ENCODE results near the gene WSCD2.
A peak's percentile ranks its signal among the peaks of the same experiment; 100 is the strongest.
"Not testable (repeated sequence)": the region's sequence is repeated elsewhere in the genome, so short reads cannot be mapped to it uniquely, and the experiment has no call there.

WSCD2 gene

DNA sequence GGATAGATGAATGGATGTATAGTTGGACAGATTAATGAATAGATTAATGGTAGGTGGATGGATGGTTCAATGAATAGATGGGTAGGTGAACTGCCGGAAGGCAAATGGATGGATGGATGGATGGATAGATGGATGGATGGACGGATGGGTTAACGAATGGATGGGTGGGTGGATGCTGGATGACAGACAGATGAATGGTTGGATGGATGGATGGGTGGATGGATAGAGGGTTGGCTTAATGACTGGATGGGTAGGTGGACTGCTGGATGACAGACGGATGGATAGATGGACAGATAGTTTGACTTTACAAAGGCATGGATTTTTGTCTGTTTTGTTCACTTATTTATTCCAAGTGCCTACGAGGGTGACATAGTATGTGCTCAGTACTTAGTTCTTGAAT, 64.4 kb downstream of the WSCD2 start:
- DNase-seq: no peak

DNA sequence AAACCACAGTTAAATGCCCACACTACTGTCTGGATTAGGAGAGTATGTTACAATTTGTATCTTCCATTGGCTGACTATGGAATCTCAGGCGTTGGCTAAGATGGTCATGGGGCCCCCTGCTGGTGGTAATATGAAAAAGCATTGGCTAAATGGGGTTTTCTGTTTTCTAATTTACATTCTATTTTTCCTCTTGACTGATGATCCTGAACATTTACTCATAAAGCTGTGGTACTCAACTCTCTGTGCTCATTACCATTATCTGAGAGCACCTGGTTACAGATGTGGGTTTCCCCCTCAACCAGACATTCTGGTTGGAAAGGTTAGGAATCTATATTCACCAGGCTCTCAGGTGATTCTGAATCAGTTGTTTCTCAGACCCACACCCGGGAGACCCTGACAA, 64.8 kb downstream of the WSCD2 start:
- DNase-seq: peak in 6 of 56 donors; percentile 1 to 51 (median 8)

DNA sequence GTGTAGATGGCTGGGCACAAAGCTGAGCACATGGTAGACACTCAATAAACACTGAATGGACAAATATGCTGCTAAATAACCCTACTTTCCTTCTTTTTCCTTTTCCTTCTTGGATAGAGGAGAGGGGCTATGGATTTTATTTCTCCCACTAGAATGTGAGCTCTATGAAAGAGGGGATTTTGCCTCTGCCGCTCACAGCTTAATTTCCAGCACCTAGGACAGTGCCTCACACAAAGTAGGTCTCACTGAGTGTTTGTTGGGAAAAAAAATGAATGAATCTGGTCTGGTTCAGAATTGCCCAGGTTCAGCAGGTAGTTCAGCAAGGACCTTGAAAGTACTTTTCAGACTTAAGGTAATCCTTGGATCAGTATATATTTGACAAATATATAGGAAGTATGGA, 65.5 kb downstream of the WSCD2 start:
- no peak for DNase-seq

DNA sequence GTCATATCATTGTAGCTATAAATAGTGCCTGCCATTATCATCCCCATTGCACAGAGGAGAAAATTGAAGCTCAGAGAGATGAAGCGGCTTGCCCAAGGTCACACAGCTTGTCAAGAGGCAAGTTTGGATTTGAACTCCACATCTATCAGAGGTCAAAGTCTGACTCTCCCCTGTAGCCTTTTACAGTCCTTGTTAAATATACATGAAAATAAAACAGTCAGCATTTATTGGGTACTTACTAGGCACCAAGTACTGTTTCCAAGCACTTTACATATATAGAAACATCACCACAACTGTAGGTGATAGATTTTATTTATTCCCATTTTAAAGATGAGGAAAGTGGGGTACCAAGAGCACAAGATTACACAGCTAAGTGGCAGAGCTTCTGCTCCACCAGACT, 67.2 kb downstream of the WSCD2 start:
- no peak for DNase-seq

DNA sequence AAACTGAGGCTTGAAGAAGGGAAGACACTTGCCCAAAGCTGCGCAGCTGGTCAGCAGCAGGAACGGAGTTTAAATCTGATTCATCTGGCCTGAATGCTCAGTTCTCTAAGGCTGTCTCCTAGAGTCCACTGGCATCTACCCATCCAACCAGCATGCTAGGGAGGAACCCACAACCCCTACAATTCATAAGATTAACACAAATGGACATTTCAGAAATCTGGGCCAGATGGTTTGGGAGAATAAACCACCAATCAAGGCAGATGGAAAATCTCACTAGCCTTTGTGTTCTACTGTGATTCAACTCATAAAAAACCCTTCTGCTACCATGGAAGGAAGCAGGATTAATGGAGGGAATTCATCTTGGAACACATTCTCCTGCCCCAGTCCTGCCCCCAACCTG, 67.8 kb downstream of the WSCD2 start:
- DNase-seq: no peak

DNA sequence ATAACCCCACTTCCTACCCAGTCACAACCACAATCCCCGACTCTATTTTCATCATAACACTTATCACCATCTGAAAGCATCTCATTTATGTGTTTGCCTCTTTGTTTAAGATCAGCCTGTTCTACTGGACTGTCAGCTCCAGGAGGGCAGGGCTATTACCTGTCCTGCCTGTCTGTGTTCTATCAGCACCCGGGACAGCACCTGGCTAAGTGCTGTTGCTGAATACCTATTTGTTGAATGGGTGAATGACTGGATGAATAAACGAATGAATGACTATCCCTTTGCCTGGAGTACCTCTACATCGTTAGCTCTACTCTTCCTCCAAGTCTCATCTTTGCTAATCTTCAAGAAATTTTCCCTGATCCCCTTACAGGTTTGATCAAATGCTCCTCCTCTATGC, 69.0 kb downstream of the WSCD2 start:
- DNase-seq: no peak

DNA sequence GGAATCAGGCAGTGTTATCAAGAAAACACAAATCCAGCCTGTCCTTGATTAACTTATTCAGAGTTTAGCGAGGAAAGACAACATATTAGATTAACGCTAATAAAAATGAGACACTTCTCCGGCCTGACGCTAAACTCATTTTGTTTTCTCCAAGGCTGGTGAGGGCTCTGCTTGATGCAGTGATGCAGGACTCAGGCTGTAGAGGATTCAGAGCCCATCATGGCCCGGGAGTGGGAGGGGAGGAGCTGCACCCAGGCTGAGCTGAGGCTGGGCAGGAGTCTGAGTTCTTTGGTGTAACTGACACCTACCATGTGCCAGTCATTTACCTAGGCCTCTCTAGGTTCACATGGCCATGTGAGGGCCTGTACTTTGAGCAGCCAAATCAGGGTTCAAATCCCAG, 70.0 kb downstream of the WSCD2 start:
- DNase-seq: no peak

DNA sequence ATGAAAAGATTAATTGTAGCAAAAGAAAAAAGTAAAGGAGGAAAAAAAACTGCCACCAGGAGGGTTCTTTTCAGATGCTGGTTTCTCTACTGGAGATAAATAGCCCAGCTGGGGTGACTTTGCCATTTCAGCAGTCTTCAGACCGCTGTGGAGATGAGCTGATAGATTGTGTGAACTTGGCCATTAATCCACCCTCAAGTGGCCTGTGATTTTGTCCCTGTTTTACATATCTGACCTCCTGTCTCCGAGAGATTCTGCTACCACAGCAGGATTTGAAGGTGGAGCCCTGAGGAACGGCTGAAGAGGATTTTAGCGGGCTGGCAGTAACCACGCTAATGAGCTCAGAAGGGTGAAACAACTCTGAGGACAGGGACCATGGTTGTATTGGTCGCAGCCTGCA, 72.7 kb downstream of the WSCD2 start:
- no peak for DNase-seq

DNA sequence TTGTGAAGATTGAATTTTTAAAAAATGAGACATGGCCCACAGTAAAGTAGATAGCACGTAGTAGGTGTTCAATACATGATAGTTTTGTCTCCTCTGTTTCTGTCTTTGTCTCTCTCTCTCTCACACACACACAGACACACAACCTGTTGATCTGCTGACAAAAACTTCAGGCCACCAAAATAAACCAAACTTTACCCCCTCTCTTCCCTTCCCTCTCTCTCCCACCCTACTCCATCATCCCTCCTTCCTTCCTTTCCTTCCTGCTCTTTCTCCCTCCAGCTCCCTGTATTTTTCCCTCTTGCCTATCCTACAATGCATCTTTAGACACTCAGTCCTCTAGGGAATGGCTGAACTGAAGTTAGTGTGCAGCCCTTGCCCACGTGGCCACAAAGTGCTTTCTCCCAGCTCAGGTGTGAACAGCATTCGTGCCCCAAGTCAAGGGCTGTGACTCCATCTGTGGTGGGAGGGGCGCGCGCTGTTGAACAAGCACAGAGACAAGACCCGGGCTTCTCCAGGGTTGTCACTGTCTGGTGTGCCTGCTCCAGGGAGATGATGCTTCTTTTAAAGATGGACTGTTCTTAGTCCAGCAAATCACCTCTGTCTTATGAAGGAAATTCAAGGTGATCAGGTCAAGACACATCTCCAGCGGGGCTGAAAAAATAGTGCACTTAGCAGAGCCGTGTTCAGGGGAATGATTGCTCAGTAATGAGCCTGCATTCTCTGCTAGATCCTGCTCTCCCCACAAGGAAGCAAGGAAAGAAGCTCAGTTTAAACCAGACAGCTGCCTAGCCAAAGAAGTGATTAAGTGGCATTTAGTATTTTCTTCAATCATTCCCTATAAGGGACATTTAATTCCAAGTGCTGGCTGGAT, 75.3 kb downstream of the WSCD2 start:
- DNase-seq: no peak

DNA sequence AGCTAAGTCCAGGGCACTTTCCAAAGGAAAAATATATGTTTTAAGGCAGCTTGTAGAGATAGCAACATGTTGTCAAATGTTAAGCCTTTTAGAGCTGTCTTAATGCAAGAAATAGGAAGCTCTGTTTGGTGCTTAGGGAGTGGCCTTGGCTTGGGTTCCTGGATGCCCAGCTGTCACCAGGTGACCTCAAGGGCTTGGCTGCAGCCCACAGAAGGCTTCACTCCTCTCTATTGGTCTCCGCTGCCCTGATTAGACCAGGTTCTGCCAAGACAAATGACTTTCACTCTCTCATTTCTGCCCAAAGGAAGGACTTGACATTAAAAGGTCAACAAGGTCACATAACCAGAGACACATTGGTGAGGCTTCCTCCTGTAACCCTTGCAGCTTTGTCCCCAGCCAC, 76.8 kb downstream of the WSCD2 start:
- no peak for DNase-seq

DNA sequence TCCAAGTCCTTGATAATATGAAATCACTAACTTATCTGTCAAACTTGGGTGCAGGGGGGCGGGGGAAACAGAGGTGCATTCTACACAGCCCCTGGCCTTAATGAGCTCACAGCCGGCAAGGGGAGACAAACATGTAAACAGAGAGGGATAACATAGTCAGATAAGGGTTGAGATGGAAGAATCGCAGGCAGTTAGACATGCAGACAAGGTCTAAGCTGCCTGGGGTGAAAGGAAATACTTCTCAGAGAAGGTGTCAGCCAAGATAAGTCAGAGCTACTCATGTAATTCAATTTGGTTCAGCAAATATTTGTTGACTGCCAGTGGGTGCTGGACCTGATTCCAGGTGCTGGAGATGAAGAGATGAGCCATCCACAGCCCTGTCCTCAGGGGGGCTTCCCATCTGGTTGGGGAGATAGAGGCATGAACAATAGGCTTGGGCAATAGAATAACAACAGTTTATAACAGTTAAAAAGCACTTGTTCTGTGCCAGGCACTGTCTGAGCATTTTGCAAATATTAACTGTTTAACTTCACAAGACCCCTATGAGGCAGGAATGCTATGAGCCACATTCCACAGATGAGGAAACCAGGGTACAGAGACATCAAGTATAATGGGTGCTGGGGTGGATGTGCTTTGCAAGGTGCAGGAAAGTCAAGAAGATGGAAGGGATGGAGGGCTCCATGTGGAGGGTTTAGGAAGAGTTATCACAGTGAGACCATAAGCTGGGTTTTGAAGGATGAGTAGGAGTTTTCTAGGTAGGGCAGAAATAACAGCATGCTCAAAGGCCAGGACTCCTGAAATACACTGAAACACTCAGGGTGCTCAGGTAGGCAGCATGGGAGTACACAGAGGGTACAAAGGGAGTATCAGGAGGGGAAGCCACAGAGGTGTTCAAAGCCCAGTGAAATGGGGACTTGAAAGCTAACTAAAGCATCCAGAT, 79.0 kb downstream of the WSCD2 start:
- DNase-seq: no peak

DNA sequence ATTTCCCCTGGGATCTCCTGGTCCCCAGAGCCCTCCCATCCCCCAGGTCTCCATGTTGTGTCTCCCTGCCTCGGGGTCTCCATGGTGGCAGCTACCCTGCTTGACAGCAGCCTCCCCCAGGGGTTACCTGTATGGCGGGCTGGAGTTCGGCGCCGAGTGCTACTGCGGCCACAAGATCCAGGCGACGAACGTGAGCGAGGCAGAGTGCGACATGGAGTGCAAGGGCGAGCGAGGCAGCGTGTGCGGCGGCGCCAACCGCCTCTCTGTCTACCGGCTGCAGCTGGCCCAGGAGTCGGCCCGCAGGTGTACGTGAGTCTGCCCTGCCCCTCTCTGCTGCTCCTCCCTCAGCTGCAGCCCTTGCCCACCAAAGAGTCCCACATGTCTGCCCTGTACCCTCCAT, 80.9 kb downstream of the WSCD2 start:
- no peak for DNase-seq

DNA sequence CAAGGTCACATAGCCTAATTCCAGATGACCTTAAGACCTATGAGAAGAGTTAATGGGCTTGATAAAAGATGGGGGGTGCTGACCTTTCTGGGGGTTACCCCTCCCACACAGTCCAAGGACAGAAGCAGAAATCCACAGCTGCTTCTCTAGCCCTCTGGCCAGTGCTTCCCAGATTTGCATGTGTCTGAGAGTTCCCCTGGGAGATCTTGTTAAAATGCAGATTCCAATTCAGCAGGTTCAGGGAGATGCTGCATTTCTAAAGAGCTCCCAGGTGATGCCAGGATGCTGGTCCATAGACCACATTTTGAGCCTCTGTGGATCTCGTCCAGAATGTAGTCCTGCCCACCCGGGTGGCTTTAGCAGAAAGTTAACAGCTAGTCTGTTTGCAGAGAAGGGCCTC, 82.1 kb downstream of the WSCD2 start:
- no peak for DNase-seq

DNA sequence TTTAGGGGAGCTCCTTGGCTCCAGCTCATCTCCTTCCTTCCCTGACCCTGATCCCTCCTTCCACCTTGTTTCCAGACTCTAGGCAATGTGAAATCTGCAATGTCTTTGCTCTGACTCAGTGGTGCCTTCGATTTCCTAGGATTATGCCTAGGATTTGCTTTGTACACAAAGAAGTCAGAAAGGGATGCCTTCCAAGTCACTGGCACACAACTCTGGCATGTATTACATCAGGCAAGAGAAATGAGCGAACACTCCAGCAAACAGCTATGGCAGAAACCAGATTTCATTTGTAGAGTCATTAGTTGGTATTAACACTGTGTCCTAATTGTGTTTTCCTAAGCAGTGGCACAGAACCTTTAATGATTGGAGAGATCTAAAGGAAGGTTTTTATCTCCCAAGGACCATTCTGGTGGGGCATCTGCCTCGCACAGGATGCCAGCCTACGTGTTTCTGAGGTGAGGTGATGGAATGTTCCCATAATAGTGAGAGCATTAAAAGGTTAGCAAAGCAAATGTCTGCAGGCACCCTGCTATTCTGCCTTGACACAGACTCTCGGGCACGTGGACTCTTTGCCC, 84.9 kb downstream of the WSCD2 start:
- no peak for DNase-seq

DNA sequence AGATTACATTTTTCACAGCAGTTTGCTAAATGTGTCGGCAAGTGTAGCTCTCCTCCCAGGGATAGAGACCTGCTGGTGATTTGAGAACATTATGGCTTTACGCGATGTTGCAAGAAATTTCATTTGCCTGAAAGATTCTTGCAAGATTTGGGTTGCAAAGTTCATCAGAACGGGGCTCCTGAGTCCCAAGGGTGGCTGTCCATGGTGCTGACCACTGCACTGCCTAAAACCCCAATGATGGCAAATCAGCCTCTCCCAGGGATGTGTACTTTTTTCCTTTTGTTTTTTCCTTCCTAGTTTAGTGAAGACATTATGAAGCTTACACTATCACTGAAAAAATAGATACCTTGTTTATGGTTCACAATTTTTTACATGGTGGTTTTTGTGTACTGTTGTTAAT, 85.4 kb downstream of the WSCD2 start:
- peak in 1 of 56 donors; percentile 4 for DNase-seq

DNA sequence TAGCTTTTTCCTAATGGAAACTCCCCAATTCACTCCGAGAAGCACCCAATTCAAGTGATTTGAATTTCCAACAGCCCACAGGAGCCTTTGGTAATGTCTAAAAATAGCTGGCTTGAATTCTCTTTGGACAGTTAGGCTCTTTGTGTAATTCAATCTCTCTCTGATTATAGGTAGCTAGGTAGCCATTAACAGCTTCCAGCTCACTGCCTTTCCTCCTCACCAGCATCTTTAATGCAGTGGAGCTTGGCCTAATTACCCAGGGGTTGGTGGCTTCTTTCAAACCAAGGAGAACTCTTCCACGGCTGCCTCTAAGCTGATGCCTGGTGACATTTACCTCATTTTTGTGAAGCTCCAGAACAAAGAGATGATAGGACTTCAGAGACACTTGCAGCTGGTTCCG, 86.4 kb downstream of the WSCD2 start:
- no peak for DNase-seq

DNA sequence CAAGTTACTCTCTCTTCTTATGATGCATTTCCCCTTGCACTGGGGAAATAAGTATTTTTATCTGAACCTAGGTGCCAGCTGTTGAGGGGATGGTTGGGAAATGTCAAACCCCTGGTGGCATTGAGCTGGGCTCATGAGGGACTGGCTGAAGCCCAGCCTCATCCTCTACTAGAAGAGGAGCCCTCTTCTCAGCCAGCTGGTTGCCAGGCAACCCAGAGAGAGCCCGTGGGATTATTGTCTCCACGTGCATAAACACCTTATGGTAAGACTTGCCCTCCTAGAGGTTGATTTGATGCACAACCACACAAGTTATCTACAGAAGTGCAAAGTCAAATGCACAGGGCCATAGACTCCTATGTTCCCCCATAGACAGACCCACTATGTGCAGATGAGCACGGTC, 89.8 kb downstream of the WSCD2 start:
- DNase-seq: no peak

DNA sequence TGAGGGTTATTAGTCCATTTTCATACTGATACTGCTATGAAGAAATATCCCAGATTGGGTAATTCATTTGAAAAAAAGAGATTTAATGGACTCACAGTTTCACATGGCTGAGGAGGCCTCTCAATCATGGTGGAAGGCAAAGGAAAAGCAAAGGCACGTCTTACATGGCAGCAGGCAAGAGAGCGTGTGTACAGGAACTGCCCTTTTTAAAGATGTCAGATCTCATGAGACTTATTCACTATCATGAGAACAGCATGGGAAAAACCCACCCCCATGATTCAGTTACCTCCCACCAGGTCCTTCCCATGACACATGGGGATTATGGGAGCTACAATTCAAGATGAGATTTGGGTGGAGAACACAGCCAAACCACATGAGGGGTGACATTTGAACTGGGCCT, 96.0 kb downstream of the WSCD2 start:
- not testable (repeated sequence) for DNase-seq

DNA sequence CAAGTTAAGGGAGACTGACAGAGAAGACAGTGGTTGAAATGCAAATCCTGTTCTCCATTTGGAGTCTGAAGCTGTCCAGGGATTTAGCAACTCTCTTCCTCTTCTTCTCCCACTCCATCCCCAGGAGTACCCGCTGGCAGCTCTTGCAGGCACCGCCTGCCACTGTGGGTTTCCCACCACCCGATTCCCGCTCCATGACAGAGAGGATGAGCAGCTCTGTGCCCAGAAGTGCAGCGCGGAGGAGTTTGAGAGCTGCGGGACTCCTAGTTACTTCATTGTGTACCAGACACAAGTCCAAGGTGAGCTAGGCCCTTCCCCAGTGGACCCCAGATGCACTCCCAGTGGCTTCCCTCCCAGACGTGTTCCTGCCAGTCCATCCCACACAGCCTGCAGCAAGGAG, 97.8 kb downstream of the WSCD2 start:
- no peak for DNase-seq

DNA sequence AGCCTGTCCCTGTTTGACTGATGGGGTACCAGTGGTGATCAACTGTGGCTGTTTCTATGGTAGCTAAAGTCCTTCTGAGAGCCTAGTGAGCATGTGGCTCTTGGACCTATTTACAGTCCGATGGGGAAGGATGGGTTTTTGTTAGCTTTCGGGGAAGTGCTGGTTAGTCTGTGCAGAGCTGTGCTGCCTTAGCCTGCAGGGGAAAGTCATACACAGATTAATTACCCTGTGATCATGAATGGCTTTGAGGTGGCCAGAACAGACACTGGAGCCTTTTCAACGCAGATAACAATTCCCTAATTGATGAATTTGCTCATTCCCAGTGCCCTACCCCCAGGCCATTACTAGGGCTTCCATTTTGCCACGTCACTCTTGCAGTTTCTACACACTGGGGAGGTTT, 99.7 kb downstream of the WSCD2 start:
- no peak for DNase-seq

DNA sequence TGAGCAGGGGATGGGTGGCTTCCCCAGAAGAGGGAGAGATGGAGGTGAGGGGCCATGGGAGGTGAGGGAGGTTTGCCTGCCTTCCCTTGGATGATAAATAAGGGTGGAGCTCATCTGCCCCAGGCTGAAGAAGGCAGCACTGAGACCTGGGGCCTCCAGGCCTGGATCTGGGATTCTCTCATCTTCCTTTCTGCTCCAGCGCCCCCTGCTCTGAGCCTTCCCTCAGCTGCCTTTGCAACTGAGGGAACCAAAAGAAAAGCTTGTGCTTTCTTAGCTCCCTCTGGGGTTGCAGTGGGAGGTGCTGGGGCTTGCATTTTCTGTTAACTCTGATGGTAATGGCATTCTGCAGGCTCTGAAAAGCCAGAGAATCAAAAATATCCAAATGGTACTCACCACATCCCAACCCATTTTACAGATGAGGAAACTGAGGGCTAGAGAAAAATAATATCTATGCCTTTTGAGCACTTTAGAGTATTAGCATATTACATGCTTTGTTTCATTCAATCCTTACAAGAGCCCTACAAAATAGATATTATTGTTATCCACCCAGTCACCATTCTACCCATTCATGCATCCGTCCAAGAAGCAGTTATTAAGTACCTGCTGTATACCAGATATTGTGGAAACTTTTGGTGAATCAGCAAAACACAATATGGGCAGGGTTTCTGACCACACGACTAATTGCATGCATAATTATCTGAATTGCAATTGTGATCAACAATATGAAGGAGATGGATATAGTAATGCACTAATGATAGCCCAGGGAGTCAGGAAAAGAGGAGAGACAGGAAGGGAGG, 102.2 kb downstream of the WSCD2 start:
- DNase-seq: no peak
